HG03457 (cell line): ENCODE measurements around the gene EARS2.
"Not testable (repeated sequence)": the region's sequence is repeated elsewhere in the genome, so short reads cannot be mapped to it uniquely, and the experiment has no call there.

ENCODE experiments used
- ATAC-seq: cut with Tn5 transposase; IDR thresholded peaks from one replicate; pipeline ENCODE4 v1.9.1; 2021; ENCODE audit warnings: moderate number of reproducible peaks; ENCODE audit not compliant: unreplicated experiment

Gene EARS2

GRCh38 chr16:23570992-23571632, 14.0 kb upstream of the EARS2 start:
- ATAC-seq = no peak

GRCh38 chr16:23567602-23568001, 10.5 kb upstream of the EARS2 start:
- no peak for ATAC-seq

GRCh38 chr16:23566724-23567123, 9.6 kb upstream of the EARS2 start:
- ATAC-seq = no peak

- ATAC-seq = no peak
These were observed 7.6 kb upstream of the EARS2 start for GRCh38 chr16:23564575-23565363.

GRCh38 chr16:23563186-23563585, 6.0 kb upstream of the EARS2 start:
- ATAC-seq = no peak

- ATAC-seq = no peak
These were observed 5.4 kb upstream of the EARS2 start for GRCh38 chr16:23562505-23562904.

GRCh38 chr16:23561586-23561985, 4.4 kb upstream of the EARS2 start:
- no peak for ATAC-seq

- peak; percentile 1 for ATAC-seq
These were observed 891 bp upstream of the EARS2 start for GRCh38 chr16:23557779-23558702.

- ATAC-seq = no peak
These were observed 2.6 kb downstream of the EARS2 start for GRCh38 chr16:23554536-23554935.

- no peak for ATAC-seq
These were observed 5.0 kb downstream of the EARS2 start for GRCh38 chr16:23552161-23552560.

- no peak for ATAC-seq
These were observed 7.2 kb downstream of the EARS2 start for GRCh38 chr16:23549938-23550337.

GRCh38 chr16:23544436-23544835, 12.7 kb downstream of the EARS2 start:
- ATAC-seq = no peak

GRCh38 chr16:23540817-23541178, 16.4 kb downstream of the EARS2 start:
- not testable (repeated sequence) for ATAC-seq

GRCh38 chr16:23539984-23540816, 16.9 kb downstream of the EARS2 start:
- no peak for ATAC-seq

- no peak for ATAC-seq
These were observed 18.3 kb downstream of the EARS2 start for GRCh38 chr16:23538919-23539278.

GRCh38 chr16:23537390-23537789, 19.8 kb downstream of the EARS2 start:
- ATAC-seq = no peak

GRCh38 chr16:23535901-23536300, 21.2 kb downstream of the EARS2 start:
- no peak for ATAC-seq

GRCh38 chr16:23534868-23535860, 22.0 kb downstream of the EARS2 start:
- no peak for ATAC-seq

GRCh38 chr16:23532448-23532847, 24.7 kb downstream of the EARS2 start:
- ATAC-seq = no peak

GRCh38 chr16:23530062-23530461, 27.1 kb downstream of the EARS2 start:
- ATAC-seq = no peak
